HCT116 (cell line): ENCODE data around the gene MCL1.

Source experiments
- CTCF ChIP-seq, 3 experiments: fragments of 200-600 bp in 1 of 3; sonication (generic) in 1 of 3; IDR thresholded peaks in 2 of 3; conservative IDR thresholded peaks in 1 of 3; 2 replicates each; pipeline ENCODE4 v1.5.1; 2012 to 2017; ENCODE audit warnings: low read depth in 2 of 3, low read length in 2 of 3, antibody characterized with exemption in 1 of 3, borderline replicate concordance in 1 of 3, control low read depth in 1 of 3, mild to moderate bottlenecking in 1 of 3, mixed read lengths in 1 of 3, mixed run types in 1 of 3, moderate library complexity in 1 of 3; ENCODE audit not compliant: insufficient read depth in 1 of 3
- EZH2 ChIP-seq: fragments of 200-600 bp; sonication (generic); IDR thresholded peaks from 2 replicates; pipeline ENCODE4 v1.6.1; 2017; ENCODE audit warnings: antibody characterized with exemption, mixed run types
- POLR2AphosphoS5 ChIP-seq: IDR thresholded peaks from 2 replicates; pipeline ENCODE4 v1.6.1; 2011; ENCODE audit warnings: mild to moderate bottlenecking, low read depth, low read length, moderate library complexity
- REST ChIP-seq: IDR thresholded peaks from 2 replicates; pipeline ENCODE4 v1.6.1; 2012; ENCODE audit warnings: low read depth
- SIN3A ChIP-seq: IDR thresholded peaks from 2 replicates; pipeline ENCODE4 v1.6.1; 2012; ENCODE audit warnings: low read depth
- SP1 ChIP-seq: IDR thresholded peaks from 2 replicates; pipeline ENCODE4 v1.6.1; 2012; ENCODE audit warnings: low read depth

- TF ChIP-seq POLR2AphosphoS5 = no peak
- no peak for TF ChIP-seq SP1
- TF ChIP-seq EZH2 = no peak
- no peak for TF ChIP-seq CTCF (IDR thresholded peaks at IDR 0.05 in 2 of 3, conservative IDR thresholded peaks at IDR 0.05 in 1 of 3; ENCODE audit: borderline replicate concordance in 1 of 3, insufficient read depth in 1 of 3, low read depth in 2 of 3, low read length in 2 of 3)
- no peak for TF ChIP-seq SIN3A
- TF ChIP-seq REST = no peak
Measured at GRCh38 chr1:150536836-150537731, 42.3 kb downstream of the MCL1 start.
